Right lobe of liver (tissue), 6 donors: ENCODE measurements around the gene FOXQ1. TPM values are rescaled to one million over a fixed set of nuclear protein-coding genes. Genes with fewer than 3 reads are reported as not detected.
A peak's percentile ranks its signal among the peaks of the same experiment; 100 is the strongest.

Experiments
- ATAC-seq, 4 donors: fragments of 200-7000 bp; cut with Tn5 transposase; one replicate each; pipeline ENCODE4 v1.9.1; 2020; ENCODE audit warnings: mild to moderate bottlenecking in 4 of 4, moderate library complexity in 4 of 4
- DNase-seq, 3 donors: peaks; one replicate each; pipeline ENCODE4 v3.0.0-alpha.2; 2020
- H3K27ac ChIP-seq, 3 donors: fragments of 200-600 bp; one replicate each; pipeline ENCODE4 v1.8.0; 2022
- H3K27me3 ChIP-seq, 2 donors: fragments of 200-600 bp; one replicate each; pipeline ENCODE4 v1.8.0; 2022
- H3K36me3 ChIP-seq, 4 donors: fragments of 200-600 bp; sonication (generic) in 1 of 4; one replicate each; pipeline versions ENCODE4 v1.5.1 to v1.8.0; 2017 to 2022; ENCODE audit warnings: control low read depth in 1 of 4
- H3K4me1 ChIP-seq, 4 donors: fragments of 200-600 bp; sonication (generic) in 1 of 4; one replicate each; pipeline versions ENCODE4 v1.5.1 to v1.8.0; 2017 to 2022; ENCODE audit warnings: control low read depth in 1 of 4
- H3K4me3 ChIP-seq, 3 donors: fragments of 200-600 bp; one replicate each; pipeline ENCODE4 v1.8.0; 2022
- H3K9me3 ChIP-seq, 4 donors: fragments of 200-600 bp; sonication (generic) in 1 of 4; one replicate each; pipeline versions ENCODE4 v1.5.1 to v1.8.0; 2017 to 2022; ENCODE audit warnings: control low read depth in 1 of 4
- CTCF ChIP-seq, 4 donors: fragments of 200-600 bp in 3 of 4; fragments of 450-650 bp in 1 of 4; IDR thresholded peaks; one replicate each; pipeline versions ENCODE4 v1.5.1 to v1.8.0; 2016 to 2022; ENCODE audit warnings: antibody characterized with exemption in 4 of 4, mild to moderate bottlenecking in 2 of 4
- POLR2A ChIP-seq: fragments of 450-650 bp; IDR thresholded peaks from one replicate; pipeline ENCODE4 v1.6.1; 2017; ENCODE audit warnings: antibody characterized with exemption, mild to moderate bottlenecking
- WGBS: methylation state at CpG from one replicate; pipeline ENCODE4 v1.1.6; 2018; ENCODE audit warnings: low coverage, low lambda C conversion rate; ENCODE audit not compliant: insufficient coverage; ENCODE audit errors: missing lambda C conversion rate; 5-methylcytosine and 5-hydroxymethylcytosine counted together
- intact Hi-C, 2 donors: fragments of 100-400 bp; cut with DNase I; formaldehyde crosslinking; loops; one replicate each; pipeline versions ENCODE4 v1.11.2 to v1.14.1; 2022
- total RNA-seq, 6 experiments: library from RNA; depleted of rRNA in 2 of 6; stranded (reverse); fragments of >200 nt in 2 of 6; fragmentation: NEBNext Ultra II Directional in 3 of 6; extraction: Animal tissue kit (Norgen Biotek cat#: 25700) in 3 of 6; gene quantifications; one replicate each; pipeline versions ENCODE4 v1.1.0 to v1.2.4, GENCODE V29; 2016 to 2023
- donor health status: DM: no; HTN: yes; CAD: no.
- donor health status: DM: no; HTN: no; CAD: no.
- donor health status: DM: no; HTN: no; CAD: no.
- donor health status: DM: no; HTN: yes; CAD: no.
- donor health status: DM: no; HTN: yes; CAD: no.

FOXQ1 gene
- total RNA-seq, 6 experiments from 2014 or later: 0.12 to 4.0 (median 0.23) TPM

GRCh38 chr6:1363729-1364572 is 52.1 kb downstream of the FOXQ1 start:
- peak in 3 of 4 donors; percentile 43 to 63 (median 46) for ATAC-seq
- WGBS: 36% methylated on average over 15 of the region's 16 CpGs
- no peak overlapping the region for H3K27ac ChIP-seq

More at GRCh38 chr6:1363729-1364572, 52.1 kb downstream of the FOXQ1 start:
- no peaks in the 10 kb centered on the region for H3K36me3 ChIP-seq
- H3K4me1 ChIP-seq: no peaks in the 10 kb centered on the region
- H3K27me3 ChIP-seq: no peaks in the 10 kb centered on the region
- no peak overlapping the region for H3K4me3 ChIP-seq
- DNase-seq: peak in 1 of 3 donors; percentile 42
- intact Hi-C loops: no loop called here
- TF ChIP-seq CTCF (IDR thresholded peaks at IDR 0.05) (peak in 3 of 4 donors; percentile 34 to 40 (median 35)), POLR2A (no peak)
- H3K9me3 ChIP-seq: no peaks in the 10 kb centered on the region

Other genes with a start within 250 kb of the FOXQ1 start
- under 1 TPM in 2 of 6 experiments, not detected in 4; 0.11 to 0.19 TPM for gene FOXF2, start 77.5 kb downstream of the FOXQ1 start, total RNA-seq